ENCODE results near the gene ARRB2.

DNA sequence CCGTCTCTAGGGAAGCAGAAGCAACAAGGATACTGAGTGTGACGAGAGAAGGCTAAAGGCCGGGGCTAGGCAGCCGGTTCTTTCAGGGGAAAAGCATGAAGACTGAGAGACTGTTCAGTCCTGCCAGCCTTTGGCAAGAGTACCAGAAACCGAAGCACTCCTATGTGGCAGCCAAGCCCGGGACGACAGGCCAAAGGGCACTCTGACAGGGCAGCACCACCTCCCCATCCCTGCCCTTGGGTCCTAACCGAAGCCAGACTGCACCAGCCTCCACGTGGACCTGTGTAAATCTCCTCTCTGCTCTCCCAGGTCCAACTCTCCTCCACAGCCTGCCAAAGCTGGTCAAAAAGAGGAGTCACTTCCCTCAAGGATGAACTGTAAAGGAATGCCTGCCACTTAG lies 45.4 kb upstream of the ARRB2 start:
- TF ChIP-seq EZH2 (IDR thresholded peaks at IDR 0.05; ENCODE audit: insufficient read depth, poor library complexity, severe bottlenecking): no peak
- TF ChIP-seq EZH2phosphoT487 (IDR thresholded peaks at IDR 0.05; ENCODE audit: insufficient read depth, low read depth): no peak
